AG04450 (cell line): Measurements from ENCODE around the gene NWD2. TPM values are rescaled to one million over a fixed set of nuclear protein-coding genes. Genes with fewer than 3 reads are reported as not detected.

Experiments used
- CTCF ChIA-PET: fragments of 300-600, 350-600 bp; formaldehyde crosslinking; extraction: SDS; loops from one replicate; lab custom pipeline; 2022; ENCODE audit warnings: antibody characterized with exemption, inconsistent platforms; lab: Charles Lee
- POLR2A ChIA-PET: fragments of 350-600 bp; formaldehyde crosslinking; extraction: SDS; loops from one replicate; lab custom pipeline; 2021; ENCODE audit warnings: antibody characterized with exemption, inconsistent platforms; lab: Yijun Ruan, JAX
- DNase-seq: peaks from one replicate; pipeline ENCODE4 v3.0.0-alpha.2; 2011; ENCODE audit warnings: low read depth, low spot score
- H3K27ac ChIP-seq: one replicate; pipeline ENCODE4 v1.5.1; 2012; ENCODE audit warnings: low read depth, low read length, control low read depth
- H3K27me3 ChIP-seq: one replicate; pipeline ENCODE4 v1.6.0; 2012; ENCODE audit warnings: low read length; ENCODE audit not compliant: control insufficient read depth, insufficient read depth
- H3K4me3 ChIP-seq: 2 replicates; pipeline ENCODE4 v1.5.1; 2011; ENCODE audit warnings: mild to moderate bottlenecking, low read depth, low read length, control low read depth
- H3K9me3 ChIP-seq: 2 replicates; pipeline ENCODE4 v1.5.1; 2012; ENCODE audit warnings: low read length; ENCODE audit not compliant: control insufficient read depth, insufficient read depth
- CTCF ChIP-seq: IDR thresholded peaks from 2 replicates; pipeline ENCODE4 v1.5.1; 2011; ENCODE audit warnings: low read depth, low read length, control low read depth, inconsistent platforms
- polyA plus RNA-seq: library from polyadenylated mRNA; depleted of rRNA; stranded (reverse); fragments of >200 nt; gene quantifications from 2 replicates; pipeline ENCODE4 v1.2.3, GENCODE V29; 2011

Gene NWD2
- polyA plus RNA-seq, 1 experiment, result not detected

GRCh38 chr4:37476691-37477090 is 232.1 kb downstream of the NWD2 start:
- ChIA-PET POLR2A (no interaction called here), CTCF (no interaction called here)
- no peak for DNase-seq
- Histone ChIP-seq H3K9me3 (no peaks in the 10 kb centered on the region), H3K27ac (no peak overlapping the region), H3K27me3 (peaks cover 2% of the 10 kb centered on the region), H3K4me3 (no peak overlapping the region)
- no peak for TF ChIP-seq CTCF

GRCh38 chr4:37477126-37477525 is 232.6 kb downstream of the NWD2 start:
- ChIA-PET CTCF (no interaction called here), POLR2A (no interaction called here)
- DNase-seq, result no peak
- no peak for TF ChIP-seq CTCF
- Histone ChIP-seq H3K4me3 (no peak overlapping the region), H3K9me3 (no peaks in the 10 kb centered on the region), H3K27ac (no peak overlapping the region), H3K27me3 (peaks cover 2% of the 10 kb centered on the region)

- Histone ChIP-seq H3K27me3 (peaks cover 2% of the 10 kb centered on the region), H3K4me3 (no peak overlapping the region), H3K9me3 (no peaks in the 10 kb centered on the region), H3K27ac (no peak overlapping the region)
- DNase-seq, result no peak
- no peak for TF ChIP-seq CTCF
- ChIA-PET CTCF (no interaction called here), POLR2A (no interaction called here)
Measured at GRCh38 chr4:37478151-37478550, 233.6 kb downstream of the NWD2 start.

- no peak for TF ChIP-seq CTCF
- CTCF ChIA-PET, result no interaction called here
- no peak overlapping the region for H3K4me3 ChIP-seq
- H3K27me3 ChIP-seq, result no peaks in the 10 kb centered on the region
- POLR2A ChIA-PET, result no interaction called here
- H3K9me3 ChIP-seq, result no peaks in the 10 kb centered on the region
- no peak for DNase-seq
- no peak overlapping the region for H3K27ac ChIP-seq
Measured at GRCh38 chr4:37480509-37480908, 236.0 kb downstream of the NWD2 start.

- no peaks in the 10 kb centered on the region for H3K27me3 ChIP-seq
- H3K27ac ChIP-seq, result no peak overlapping the region
- H3K4me3 ChIP-seq, result no peak overlapping the region
- no peak for TF ChIP-seq CTCF
- ChIA-PET POLR2A (no interaction called here), CTCF (no interaction called here)
- no peaks in the 10 kb centered on the region for H3K9me3 ChIP-seq
- DNase-seq, result no peak
Measured at GRCh38 chr4:37481547-37482122, 237.1 kb downstream of the NWD2 start.
